K562 (cell line): Measurements from ENCODE around the gene MYH7. TPM values are rescaled to one million over a fixed set of nuclear protein-coding genes. Genes with fewer than 3 reads are reported as not detected.

Experiments
- ATAC-seq: fragments of 200-7000 bp; cut with Tn5 transposase; 3 replicates; pipeline ENCODE4 v1.9.1; 2020; ENCODE audit warnings: moderate library complexity
- BruUV-seq: library from RNA; stranded (reverse); fragments of 400-500 nt; replicated peaks from 2 replicates; lab custom pipeline; 2021; lab: Mats Ljungman, UMichigan
- CTCF ChIA-PET: fragments of 300-600 bp; formaldehyde crosslinking; extraction: SDS; loops from one replicate; lab custom pipeline; 2021; ENCODE audit warnings: low intra/inter-chr PET ratio; lab: Yijun Ruan, JAX
- POLR2A ChIA-PET: fragments of 300-600, 350-650 bp; sonication (Branson Sonifier 250); formaldehyde crosslinking; extraction: SDS; loops from one replicate; lab custom pipeline; 2021; ENCODE audit warnings: antibody characterized with exemption, inconsistent platforms; lab: Yijun Ruan, JAX
- DNase-seq, 4 experiments: peaks; one replicate each; pipeline versions ENCODE4 v3.0.0 to v3.0.0-alpha.2; 2011 to 2018; ENCODE audit warnings: low spot score in 3 of 4, mixed read lengths in 3 of 4; ENCODE audit errors: extremely low read depth in 1 of 4
- FAIRE-seq: peaks from 2 replicates; lab custom pipeline; 2011; peaks lifted over from hg19 to GRCh38; lab: Jason Lieb, UNC
- H2AFZ ChIP-seq: 2 replicates; pipeline ENCODE4 v1.6.0; 2011; ENCODE audit warnings: low read depth, low read length, control low read depth, inconsistent platforms
- H3K27ac ChIP-seq: fragments of 200-600 bp; 3 replicates; pipeline ENCODE4 v1.8.0; 2011; ENCODE audit warnings: low read depth, mild to moderate bottlenecking, control low read depth, inconsistent platforms, low read length, moderate library complexity, mixed read lengths; ENCODE audit errors: extremely low read depth
- H3K27me3 ChIP-seq, 2 experiments: fragments of 300-600 bp in 1 of 2; 2 replicates in 1 of 2; 3 replicates in 1 of 2; pipeline versions ENCODE4 v1.6.0 to v1.8.0; 2011; ENCODE audit warnings: inconsistent platforms in 2 of 2, low read length in 2 of 2, mild to moderate bottlenecking in 1 of 2, mixed read lengths in 1 of 2, moderate library complexity in 1 of 2; ENCODE audit not compliant: control insufficient read depth in 2 of 2, insufficient read depth in 2 of 2
- H3K36me3 ChIP-seq: fragments of 300-600 bp; 3 replicates; pipeline ENCODE4 v1.8.0; 2011; ENCODE audit warnings: mild to moderate bottlenecking, low read length, inconsistent platforms; ENCODE audit not compliant: control insufficient read depth, insufficient read depth
- H3K4me1 ChIP-seq, 2 experiments: fragments of 200-600 bp in 1 of 2; replicated peaks in 1 of 2; 2 replicates in 1 of 2; 3 replicates in 1 of 2; pipeline versions ENCODE4 v1.5.1 to v1.8.0; 2011; ENCODE audit warnings: inconsistent platforms in 2 of 2, low read length in 2 of 2, mild to moderate bottlenecking in 1 of 2, mixed read lengths in 1 of 2, moderate library complexity in 1 of 2; ENCODE audit not compliant: control insufficient read depth in 2 of 2, insufficient read depth in 2 of 2
- H3K4me2 ChIP-seq: 2 replicates; pipeline ENCODE4 v1.6.1; 2011; ENCODE audit warnings: low read length, control low read depth, inconsistent platforms, mixed read lengths; ENCODE audit not compliant: insufficient read depth
- H3K4me3 ChIP-seq: fragments of 200-600 bp; sonication (generic), shearing (Covaris generic); 2 replicates; pipeline ENCODE4 v1.5.1; 2016; ENCODE audit warnings: control low read depth, inconsistent platforms
- H3K79me2 ChIP-seq: fragments of 200-600 bp; 3 replicates; pipeline ENCODE4 v1.8.0; 2011; ENCODE audit warnings: low read length, inconsistent platforms; ENCODE audit not compliant: control insufficient read depth, insufficient read depth
- H3K9ac ChIP-seq, 2 experiments: 2 replicates each; pipeline versions ENCODE4 v1.6.0 to v1.6.1; 2011; ENCODE audit warnings: low read depth in 2 of 2, low read length in 2 of 2, control low read depth in 1 of 2, inconsistent platforms in 1 of 2, mild to moderate bottlenecking in 1 of 2, mixed read lengths in 1 of 2; ENCODE audit not compliant: insufficient read depth in 1 of 2
- H3K9me1 ChIP-seq: one replicate; pipeline ENCODE4 v1.6.0; 2011; ENCODE audit warnings: inconsistent platforms, mild to moderate bottlenecking, low read length, moderate library complexity; ENCODE audit not compliant: control insufficient read depth, insufficient read depth
- H3K9me3 ChIP-seq: replicated peaks from 2 replicates; pipeline ENCODE4 v1.5.1; 2011; ENCODE audit warnings: low read depth, low read length, inconsistent platforms; ENCODE audit not compliant: control insufficient read depth, insufficient read depth
- H4K20me1 ChIP-seq: replicated peaks from 2 replicates; pipeline ENCODE4 v1.6.1; 2011; ENCODE audit warnings: low read length, inconsistent platforms, mixed read lengths; ENCODE audit not compliant: control insufficient read depth, insufficient read depth
- BRCA1 ChIP-seq, 2 experiments: fragments of 450-650 bp in 1 of 2; sonication (generic) in 1 of 2; formaldehyde crosslinking in 1 of 2; IDR thresholded peaks; 2 replicates each; pipeline versions ENCODE4 v1.5.0 to v1.6.1; 2017 to 2020; ENCODE audit warnings: mild to moderate bottlenecking in 1 of 2, missing genetic modification reagents in 1 of 2
- CBFA2T3 ChIP-seq: fragments of 450-650 bp; IDR thresholded peaks from 2 replicates; pipeline ENCODE4 v1.6.1; 2017
- DLX4 ChIP-seq: fragments of 250-450 bp; sonication (Bioruptor Pico); IDR thresholded peaks from 2 replicates; pipeline ENCODE4 v1.6.1; 2021; ENCODE audit warnings: mild to moderate bottlenecking
- GATAD2A ChIP-seq: fragments of 450-650 bp; IDR thresholded peaks from 2 replicates; pipeline ENCODE4 v1.6.1; 2017
- HIVEP1 ChIP-seq: fragments of 250-450 bp; sonication (Bioruptor Pico); IDR thresholded peaks from 2 replicates; pipeline ENCODE4 v1.4.0; 2020; ENCODE audit warnings: mild to moderate bottlenecking
- HLTF ChIP-seq: fragments of 450-650 bp; IDR thresholded peaks from 2 replicates; pipeline ENCODE4 v1.6.1; 2016
- NFXL1 ChIP-seq: fragments of 450-650 bp; formaldehyde crosslinking; IDR thresholded peaks from 2 replicates; pipeline ENCODE4 v1.4.0; 2021; ENCODE audit warnings: mild to moderate bottlenecking
- ZBTB26 ChIP-seq: fragments of 450-650 bp; formaldehyde crosslinking; IDR thresholded peaks from 2 replicates; pipeline ENCODE4 v1.4.0; 2022; ENCODE audit warnings: missing genetic modification characterization
- WGBS: fragments of 100-300 bp; shearing (Covaris generic); methylation state at CpG from one replicate; pipeline ENCODE4 v1.1.6; 2016; ENCODE audit warnings: low coverage, mixed read lengths; ENCODE audit not compliant: insufficient coverage; ENCODE audit errors: missing lambda C conversion rate; 5-methylcytosine and 5-hydroxymethylcytosine counted together
- in situ Hi-C: fragments of 300-500 bp; cut with MboI; formaldehyde crosslinking; loops from 4 replicates; pipeline ENCODE4 v1.15.0; 2018; ENCODE audit warnings: inconsistent platforms, mixed read lengths
- intact Hi-C: fragments of 100-400 bp; cut with micrococcal nuclease; formaldehyde crosslinking; loops from 2 replicates; pipeline ENCODE4 v1.14.2; 2022
- polyA plus RNA-seq, 8 experiments: library from polyadenylated mRNA; depleted of rRNA in 4 of 8; stranded (reverse) in 5 of 8; unstranded in 3 of 8; fragments of >200 nt; fragmentation: Nextera tagmentation in 2 of 8; fragmentation: Illumina TruSeq in 1 of 8; extraction: Ambion mirVana in 2 of 8; extraction: Trizol in 1 of 8; gene quantifications; 2 replicates each; pipeline versions ENCODE4 v1.2.1 to v1.2.3, GENCODE V29; 2011 to 2014; ENCODE audit warnings: inconsistent platforms in 1 of 8, missing spikeins in 1 of 8
- total RNA-seq, 7 experiments: library from RNA; depleted of rRNA in 6 of 7; stranded (reverse); fragments of >200 nt in 6 of 7; fragmentation: Illumina TruSeq in 2 of 7; extraction: Trizol in 2 of 7; gene quantifications; 2 replicates each; pipeline versions ENCODE4 v1.2.1 to v1.2.3, GENCODE V29; 2011 to 2021; ENCODE audit warnings: low replicate concordance in 1 of 7
- TF ChIP-seq, protein P1 (sequence below): fragments of 250-450 bp; sonication (Bioruptor Pico); IDR thresholded peaks from 2 replicates; pipeline ENCODE4 v1.5.0; 2020; ENCODE audit warnings: mild to moderate bottlenecking, borderline replicate concordance
- TF ChIP-seq, protein P2 (sequence below), 2 experiments: IDR thresholded peaks; 2 replicates each; pipeline ENCODE4 v1.6.1; 2011; ENCODE audit warnings: borderline replicate concordance in 1 of 2, control low read depth in 1 of 2, low read depth in 1 of 2, low read length in 1 of 2, mild to moderate bottlenecking in 1 of 2, mixed read lengths in 1 of 2, moderate library complexity in 1 of 2; ENCODE audit not compliant: insufficient read depth in 1 of 2, insufficient read length in 1 of 2, poor library complexity in 1 of 2, severe bottlenecking in 1 of 2; ENCODE audit errors: extremely low read depth in 1 of 2
- TF ChIP-seq, protein P3 (sequence below): fragments of 450-650 bp; formaldehyde crosslinking; IDR thresholded peaks from 2 replicates; pipeline ENCODE4 v1.4.0; 2020; ENCODE audit warnings: mild to moderate bottlenecking, moderate library complexity
- TF ChIP-seq, protein P4 (sequence below): sonication (generic); formaldehyde crosslinking; IDR thresholded peaks from 2 replicates; pipeline ENCODE4 v1.8.0; 2022; ENCODE audit warnings: missing genetic modification reagents, mild to moderate bottlenecking, moderate library complexity, borderline replicate concordance

Gene MYH7
- total and polyA plus RNA-seq, 9 of the 15 experiments (the other 6 are each of a cell fraction or from before 2014, with no cell fraction given), result not detected

DNA sequence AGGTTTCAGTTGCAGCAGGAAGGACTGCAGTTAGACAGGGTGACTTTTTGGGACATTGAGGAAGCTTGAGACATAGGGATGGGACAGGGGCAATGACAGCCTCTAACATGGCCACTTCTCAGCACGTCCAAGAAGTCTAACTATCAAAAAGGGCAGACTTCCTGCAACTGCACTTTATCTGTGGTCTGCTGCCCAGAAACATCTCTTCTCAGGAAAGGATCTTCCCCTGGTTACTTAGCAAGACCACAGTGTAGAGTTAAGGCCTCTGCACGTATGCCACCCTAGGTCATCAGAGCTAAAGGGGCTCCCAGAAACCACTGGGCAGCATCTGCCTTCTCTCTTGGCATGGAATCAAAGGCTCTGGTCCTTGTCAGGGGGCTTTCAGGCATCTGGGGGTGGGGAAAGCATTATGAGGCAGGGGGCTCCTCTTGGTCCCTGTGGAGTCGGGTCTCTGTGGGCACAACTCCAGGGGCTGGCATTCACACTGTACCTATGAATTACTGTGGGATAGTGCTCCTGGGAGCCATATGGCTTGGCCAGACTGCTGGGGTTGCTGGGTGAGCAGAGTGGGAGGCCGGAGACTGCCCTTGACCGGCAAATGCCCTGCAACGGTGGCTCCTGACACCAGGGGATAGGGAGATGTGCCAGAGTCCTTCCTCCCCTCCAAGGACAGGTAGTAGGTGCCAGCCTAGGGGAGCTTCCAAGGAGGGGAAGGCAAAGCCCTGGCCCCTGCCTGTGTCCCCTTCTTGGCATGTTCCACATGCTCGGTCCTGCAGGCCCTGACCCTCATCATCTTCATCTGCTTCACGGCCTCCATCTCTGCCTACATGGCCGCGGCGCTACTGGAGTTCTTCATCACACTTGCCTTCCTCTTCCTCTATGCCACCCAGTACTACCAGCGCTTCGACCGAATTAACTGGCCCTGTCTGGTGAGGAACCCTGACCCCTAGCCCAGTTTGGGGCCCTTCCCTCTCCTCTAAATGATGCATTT is 57.6 kb downstream of the MYH7 start:
- H3K4me2 ChIP-seq, result no peak overlapping the region
- no peaks in the 10 kb centered on the region for H3K79me2 ChIP-seq
- no peak overlapping the region for H3K27ac ChIP-seq
- no peak for FAIRE-seq
- no peak overlapping the region for H2AFZ ChIP-seq
- in situ Hi-C loops, result no loop called here
- H3K9me1 ChIP-seq, result no peaks in the 10 kb centered on the region
- no peaks in the 10 kb centered on the region; the same call in 1 of the 2 replicates for H4K20me1 ChIP-seq
- H3K9ac ChIP-seq, result no peak overlapping the region
- BruUV-seq, result no TSS peak
- no peak overlapping the region for H3K4me3 ChIP-seq
- CTCF ChIA-PET, result interaction anchor here (2.5 kb wide), 1 partner anchor 50 kb away, joined by 16 read pairs; no protein-coding TSS in a partner anchor
- WGBS, result 15% methylated on average over 5 of the region's 14 CpGs
- intact Hi-C loops, result no loop called here
- DNase-seq, result no peak
- H3K9me3 ChIP-seq, result no peaks in the 10 kb centered on the region
- peaks cover 2 to 58% of the 10 kb centered on the region in 2 experiments; a peak in 4 of 5 replicates for H3K27me3 ChIP-seq
- no peak for ATAC-seq
- H3K4me1 ChIP-seq, result peaks cover 0 to 14% of the 10 kb centered on the region in 2 experiments; a peak in 2 of 5 replicates
- H3K36me3 ChIP-seq, result no peaks in the 10 kb centered on the region
- POLR2A ChIA-PET, result interaction anchor here (0.8 kb wide), 1 partner anchor 95 kb away, joined by 3 read pairs; no protein-coding TSS in a partner anchor
- TF ChIP-seq BRCA1 (IDR thresholded peaks at IDR 0.05), result no peak
- no peak for TF ChIP-seq BRCA1 (CRISPR knock-in tag; IDR thresholded peaks at IDR 0.05)
- no peak for TF ChIP-seq ZBTB26 (CRISPR knock-in tag)
- TF ChIP-seq GATAD2A, result no peak
- TF ChIP-seq CBFA2T3, result no peak
- no peak for TF ChIP-seq NFXL1 (CRISPR knock-in tag)
- no peak for TF ChIP-seq HIVEP1 (CRISPR knock-in tag)
- TF ChIP-seq HLTF, result no peak
- TF ChIP-seq, protein P1, sequence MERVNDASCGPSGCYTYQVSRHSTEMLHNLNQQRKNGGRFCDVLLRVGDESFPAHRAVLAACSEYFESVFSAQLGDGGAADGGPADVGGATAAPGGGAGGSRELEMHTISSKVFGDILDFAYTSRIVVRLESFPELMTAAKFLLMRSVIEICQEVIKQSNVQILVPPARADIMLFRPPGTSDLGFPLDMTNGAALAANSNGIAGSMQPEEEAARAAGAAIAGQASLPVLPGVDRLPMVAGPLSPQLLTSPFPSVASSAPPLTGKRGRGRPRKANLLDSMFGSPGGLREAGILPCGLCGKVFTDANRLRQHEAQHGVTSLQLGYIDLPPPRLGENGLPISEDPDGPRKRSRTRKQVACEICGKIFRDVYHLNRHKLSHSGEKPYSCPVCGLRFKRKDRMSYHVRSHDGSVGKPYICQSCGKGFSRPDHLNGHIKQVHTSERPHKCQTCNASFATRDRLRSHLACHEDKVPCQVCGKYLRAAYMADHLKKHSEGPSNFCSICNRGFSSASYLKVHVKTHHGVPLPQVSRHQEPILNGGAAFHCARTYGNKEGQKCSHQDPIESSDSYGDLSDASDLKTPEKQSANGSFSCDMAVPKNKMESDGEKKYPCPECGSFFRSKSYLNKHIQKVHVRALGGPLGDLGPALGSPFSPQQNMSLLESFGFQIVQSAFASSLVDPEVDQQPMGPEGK, result no peak
- TF ChIP-seq, protein P2, sequence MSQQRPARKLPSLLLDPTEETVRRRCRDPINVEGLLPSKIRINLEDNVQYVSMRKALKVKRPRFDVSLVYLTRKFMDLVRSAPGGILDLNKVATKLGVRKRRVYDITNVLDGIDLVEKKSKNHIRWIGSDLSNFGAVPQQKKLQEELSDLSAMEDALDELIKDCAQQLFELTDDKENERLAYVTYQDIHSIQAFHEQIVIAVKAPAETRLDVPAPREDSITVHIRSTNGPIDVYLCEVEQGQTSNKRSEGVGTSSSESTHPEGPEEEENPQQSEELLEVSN (IDR thresholded peaks at IDR 0.05; ENCODE audit: borderline replicate concordance in 1 of 2, extremely low read depth in 1 of 2, insufficient read depth in 1 of 2, insufficient read length in 1 of 2, low read depth in 1 of 2, low read length in 1 of 2, poor library complexity in 1 of 2, severe bottlenecking in 1 of 2), result no peak
- no peak for TF ChIP-seq DLX4 (CRISPR knock-in tag)
- TF ChIP-seq, protein P3, sequence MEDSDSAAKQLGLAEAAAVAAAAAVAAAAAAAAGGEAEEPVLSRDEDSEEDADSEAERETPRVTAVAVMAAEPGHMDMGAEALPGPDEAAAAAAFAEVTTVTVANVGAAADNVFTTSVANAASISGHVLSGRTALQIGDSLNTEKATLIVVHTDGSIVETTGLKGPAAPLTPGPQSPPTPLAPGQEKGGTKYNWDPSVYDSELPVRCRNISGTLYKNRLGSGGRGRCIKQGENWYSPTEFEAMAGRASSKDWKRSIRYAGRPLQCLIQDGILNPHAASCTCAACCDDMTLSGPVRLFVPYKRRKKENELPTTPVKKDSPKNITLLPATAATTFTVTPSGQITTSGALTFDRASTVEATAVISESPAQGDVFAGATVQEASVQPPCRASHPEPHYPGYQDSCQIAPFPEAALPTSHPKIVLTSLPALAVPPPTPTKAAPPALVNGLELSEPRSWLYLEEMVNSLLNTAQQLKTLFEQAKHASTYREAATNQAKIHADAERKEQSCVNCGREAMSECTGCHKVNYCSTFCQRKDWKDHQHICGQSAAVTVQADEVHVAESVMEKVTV (CRISPR knock-in tag), result no peak
- TF ChIP-seq, protein P4, sequence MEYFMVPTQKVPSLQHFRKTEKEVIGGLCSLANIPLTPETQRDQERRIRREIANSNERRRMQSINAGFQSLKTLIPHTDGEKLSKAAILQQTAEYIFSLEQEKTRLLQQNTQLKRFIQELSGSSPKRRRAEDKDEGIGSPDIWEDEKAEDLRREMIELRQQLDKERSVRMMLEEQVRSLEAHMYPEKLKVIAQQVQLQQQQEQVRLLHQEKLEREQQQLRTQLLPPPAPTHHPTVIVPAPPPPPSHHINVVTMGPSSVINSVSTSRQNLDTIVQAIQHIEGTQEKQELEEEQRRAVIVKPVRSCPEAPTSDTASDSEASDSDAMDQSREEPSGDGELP (CRISPR knock-in tag), result no peak
